ENCODE results near the gene VPS16. TPM values are rescaled to one million over a fixed set of nuclear protein-coding genes. Genes with fewer than 3 reads are reported as not detected.

The VPS16 gene
- 26.4 and 34.6 TPM in 2 replicates for total RNA-seq

GRCh38 chr20:2840138-2840966 lies at the start of gene VPS16, which contains the start of gene PCED1A:
Gene VPS16 (plus strand): TSS chr20:2840745. CDS start chr20:2840775, 30 bp downstream.
Gene PCED1A (minus strand): TSS chr20:2840655. CDS start chr20:2839912, 743 bp downstream.

GRCh38 chr20:2800521-2801285 lies 39.8 kb upstream of the VPS16 start, which contains the start of gene CPXM1:
Gene CPXM1 (minus strand): TSS chr20:2800627. CDS start chr20:2800572, 55 bp downstream.

DNA sequence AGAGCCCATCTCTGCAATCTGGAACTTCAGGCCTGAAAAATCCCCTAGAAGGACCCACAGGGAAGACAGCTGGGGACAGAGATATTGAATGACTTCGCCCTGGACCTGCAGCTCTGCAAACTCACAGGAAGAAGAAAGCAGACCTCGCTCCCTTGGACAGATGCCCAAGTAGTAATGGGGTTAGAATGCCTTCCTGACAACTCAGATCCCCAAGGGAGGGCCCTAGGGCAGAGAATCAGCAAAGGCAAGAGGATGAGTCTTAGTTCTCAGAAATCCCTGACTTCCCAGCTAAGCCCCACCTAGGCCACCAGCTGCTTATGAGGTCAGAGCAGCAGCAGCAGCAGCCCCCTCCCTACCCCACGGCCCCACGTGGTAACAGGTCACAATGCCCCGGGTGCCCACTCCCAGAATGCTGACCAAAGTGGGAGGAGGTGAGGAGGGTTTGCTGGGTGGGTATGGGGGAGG lies 25.9 kb upstream of the VPS16 start, which contains the start of gene C20orf141:
Gene C20orf141, plus strand, starts transcription at position 401 of the 465 bp plus-strand sequence. CDS start 198 bp downstream, outside the sequence.

GRCh38 chr20:2816030-2816582 lies 24.4 kb upstream of the VPS16 start, which contains the start of gene TMEM239:
Gene TMEM239 (plus strand): TSS chr20:2816364. CDS start chr20:2816555, 191 bp downstream.

DNA sequence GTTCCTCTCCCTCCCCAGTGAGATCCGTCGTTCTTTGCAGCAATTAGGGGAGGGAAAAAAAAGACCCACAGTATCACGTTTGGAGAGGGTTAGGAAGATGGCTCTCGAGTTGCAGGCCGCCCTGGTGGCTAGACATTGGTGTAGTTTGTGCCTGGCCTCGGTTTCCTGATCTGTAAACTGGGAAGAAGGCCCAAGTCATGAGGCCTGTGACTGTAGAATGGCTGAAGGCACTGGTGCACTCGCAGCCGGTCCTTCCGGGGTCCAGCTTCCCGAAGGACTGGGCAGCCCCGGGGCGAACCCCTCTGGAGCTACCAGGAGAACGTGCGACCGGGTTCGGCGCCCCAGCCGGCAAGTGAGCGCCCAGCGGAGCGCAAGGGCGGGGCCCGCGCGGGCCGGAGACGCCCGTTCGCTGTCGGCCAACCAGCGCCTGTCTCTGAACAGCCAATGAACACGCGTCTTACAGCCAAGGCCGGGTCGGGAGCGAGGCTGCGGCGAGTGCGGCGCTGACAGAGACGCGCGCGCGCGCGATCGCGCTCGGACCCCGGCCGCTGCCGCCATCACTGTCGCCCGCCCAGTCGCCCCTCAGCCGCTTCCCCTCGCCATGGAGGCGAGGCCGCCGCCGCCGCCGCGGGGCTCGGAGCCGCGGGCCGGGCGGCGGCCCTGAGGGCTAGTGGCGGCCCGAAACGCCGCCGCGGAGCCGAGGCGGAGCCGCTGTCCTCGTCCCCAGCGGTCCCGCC lies 32.6 kb downstream of the VPS16 start, which contains the start of gene PTPRA:
Gene PTPRA, plus strand, starts transcription at position 472 of the 737 bp plus-strand sequence. CDS start 90,797 bp downstream, outside the sequence.

Other genes starting within 250 kb of the VPS16 start
- 66.0 and 77.4 TPM in 2 replicates for gene NOP56, start 188.1 kb upstream of the VPS16 start, total RNA-seq
- 58.4 and 62.0 TPM in 2 replicates for gene IDH3B, start 176.5 kb upstream of the VPS16 start, total RNA-seq
- 0.49 and 0.69 TPM in 2 replicates for gene EBF4, start 148.0 kb upstream of the VPS16 start, total RNA-seq
- gene CPXM1, start 40.1 kb upstream of the VPS16 start, total RNA-seq = 85.5 and 93.2 TPM in 2 replicates
- gene C20orf141, start 25.8 kb upstream of the VPS16 start, total RNA-seq = 1.2 TPM in 1 of 2 replicates, not detected in the other
- not detected in 2 replicates for gene TMEM239, start 24.4 kb upstream of the VPS16 start, total RNA-seq
- 34.2 and 45.4 TPM in 2 replicates for gene PCED1A, start 90 bp upstream of the VPS16 start, total RNA-seq
- 39.4 and 44.0 TPM in 2 replicates for gene PTPRA, start 32.7 kb downstream of the VPS16 start, total RNA-seq
- gene GNRH2, start 202.9 kb downstream of the VPS16 start, total RNA-seq = not detected in 2 replicates
- gene MRPS26, start 205.3 kb downstream of the VPS16 start, total RNA-seq = 31.5 and 37.0 TPM in 2 replicates
- not detected in 2 replicates for gene OXT, start 230.9 kb downstream of the VPS16 start, total RNA-seq
- not detected in 2 replicates for gene AVP, start 244.0 kb downstream of the VPS16 start, total RNA-seq